H1 (cell line): ENCODE data around the gene IL10.

Experiments used
- POLR2A ChIP-seq, 2 experiments: IDR thresholded peaks; 1 replicate in 1 of 2; 2 replicates in 1 of 2; pipeline ENCODE4 v1.6.1; 2011; ENCODE audit warnings: low read depth in 2 of 2, low read length in 2 of 2, mild to moderate bottlenecking in 2 of 2; ENCODE audit errors: control extremely low read depth in 1 of 2
- POU5F1 ChIP-seq: IDR thresholded peaks from 2 replicates; pipeline ENCODE4 v1.6.1; 2011; ENCODE audit warnings: low read depth, mild to moderate bottlenecking, low read length, moderate library complexity
- TAF1 ChIP-seq: IDR thresholded peaks from 2 replicates; pipeline ENCODE4 v1.6.1; 2011; ENCODE audit warnings: mild to moderate bottlenecking, low read depth, low read length
- TF ChIP-seq, protein P1 (sequence below), 3 experiments: IDR thresholded peaks; 1 replicate in 2 of 3; 2 replicates in 1 of 3; pipeline versions ENCODE4 v1.5.1 to v1.6.1; 2011; ENCODE audit warnings: low read length in 3 of 3, mild to moderate bottlenecking in 3 of 3, inconsistent platforms in 2 of 3, low read depth in 1 of 3, moderate library complexity in 1 of 3; ENCODE audit not compliant: insufficient read depth in 1 of 3; ENCODE audit errors: control extremely low read depth in 1 of 3
- TF ChIP-seq, protein P2 (sequence below): IDR thresholded peaks from 2 replicates; pipeline ENCODE4 v1.6.1; 2011; ENCODE audit warnings: low read depth, mild to moderate bottlenecking, low read length; ENCODE audit not compliant: insufficient read depth

- TF ChIP-seq, protein P1, sequence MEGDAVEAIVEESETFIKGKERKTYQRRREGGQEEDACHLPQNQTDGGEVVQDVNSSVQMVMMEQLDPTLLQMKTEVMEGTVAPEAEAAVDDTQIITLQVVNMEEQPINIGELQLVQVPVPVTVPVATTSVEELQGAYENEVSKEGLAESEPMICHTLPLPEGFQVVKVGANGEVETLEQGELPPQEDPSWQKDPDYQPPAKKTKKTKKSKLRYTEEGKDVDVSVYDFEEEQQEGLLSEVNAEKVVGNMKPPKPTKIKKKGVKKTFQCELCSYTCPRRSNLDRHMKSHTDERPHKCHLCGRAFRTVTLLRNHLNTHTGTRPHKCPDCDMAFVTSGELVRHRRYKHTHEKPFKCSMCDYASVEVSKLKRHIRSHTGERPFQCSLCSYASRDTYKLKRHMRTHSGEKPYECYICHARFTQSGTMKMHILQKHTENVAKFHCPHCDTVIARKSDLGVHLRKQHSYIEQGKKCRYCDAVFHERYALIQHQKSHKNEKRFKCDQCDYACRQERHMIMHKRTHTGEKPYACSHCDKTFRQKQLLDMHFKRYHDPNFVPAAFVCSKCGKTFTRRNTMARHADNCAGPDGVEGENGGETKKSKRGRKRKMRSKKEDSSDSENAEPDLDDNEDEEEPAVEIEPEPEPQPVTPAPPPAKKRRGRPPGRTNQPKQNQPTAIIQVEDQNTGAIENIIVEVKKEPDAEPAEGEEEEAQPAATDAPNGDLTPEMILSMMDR (IDR thresholded peaks at IDR 0.05; ENCODE audit: control extremely low read depth in 1 of 3, insufficient read depth in 1 of 3, low read depth in 1 of 3, low read length in 3 of 3) = no peak
- TF ChIP-seq POLR2A (IDR thresholded peaks at IDR 0.05; ENCODE audit: control extremely low read depth in 1 of 2, low read depth in 2 of 2, low read length in 2 of 2) (no peak), TAF1 (no peak), POU5F1 (no peak)
- TF ChIP-seq, protein P2, sequence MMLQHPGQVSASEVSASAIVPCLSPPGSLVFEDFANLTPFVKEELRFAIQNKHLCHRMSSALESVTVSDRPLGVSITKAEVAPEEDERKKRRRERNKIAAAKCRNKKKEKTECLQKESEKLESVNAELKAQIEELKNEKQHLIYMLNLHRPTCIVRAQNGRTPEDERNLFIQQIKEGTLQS = no peak
Observed at GRCh38 chr1:206805357-206805756, 33.1 kb upstream of the IL10 start.
